Activated T-helper 1 cell treated with anti-CD3 and anti-CD28 coated beads, Interleukin-12 subunit alpha, Interleukin-12 subunit beta, Interleukin-2, Interleukin-4 antibody, amounts not matched to agents 30 ng/mL and 10 ng/mL and 1 ng/mL, durations not matched to agents 14 hours and 24 hours and 36 hours (primary cell): ENCODE results near the gene EPS8. TPM values are rescaled to one million over a fixed set of nuclear protein-coding genes. Genes with fewer than 3 reads are reported as not detected.

Source experiments
- DNase-seq: peaks from one replicate; pipeline ENCODE4 v3.0.0; 2021; ENCODE audit warnings: low spot score
- H3K27ac Mint-ChIP-seq: one replicate; pipeline ENCODE4 v1.8.0; 2021; ENCODE audit warnings: mild to moderate bottlenecking, mixed read lengths
- H3K27me3 Mint-ChIP-seq: one replicate; pipeline ENCODE4 v1.8.0; 2022; ENCODE audit warnings: mild to moderate bottlenecking, moderate library complexity, mixed read lengths; ENCODE audit not compliant: insufficient read depth
- H3K36me3 Mint-ChIP-seq: one replicate; pipeline ENCODE4 v1.8.0; 2021; ENCODE audit warnings: low read depth, mixed read lengths
- H3K4me1 Mint-ChIP-seq: one replicate; pipeline ENCODE4 v1.8.0; 2021; ENCODE audit warnings: low read depth, mixed read lengths
- H3K4me3 Mint-ChIP-seq: one replicate; pipeline ENCODE4 v1.8.0; 2021; ENCODE audit warnings: mild to moderate bottlenecking, moderate library complexity, mixed read lengths
- H3K9me3 Mint-ChIP-seq: one replicate; pipeline ENCODE4 v1.8.0; 2021; ENCODE audit warnings: mixed read lengths
- intact Hi-C: fragments of 100-400 bp; cut with micrococcal nuclease; formaldehyde crosslinking; loops from one replicate; pipeline ENCODE4 v1.15.1; 2024
- total RNA-seq: library from RNA; stranded (reverse); gene quantifications from 2 replicates; pipeline ENCODE4 v1.2.3, GENCODE V29; 2022

Gene EPS8
- total RNA-seq, 1 donor from 2014 or later = 1.9 TPM

DNA sequence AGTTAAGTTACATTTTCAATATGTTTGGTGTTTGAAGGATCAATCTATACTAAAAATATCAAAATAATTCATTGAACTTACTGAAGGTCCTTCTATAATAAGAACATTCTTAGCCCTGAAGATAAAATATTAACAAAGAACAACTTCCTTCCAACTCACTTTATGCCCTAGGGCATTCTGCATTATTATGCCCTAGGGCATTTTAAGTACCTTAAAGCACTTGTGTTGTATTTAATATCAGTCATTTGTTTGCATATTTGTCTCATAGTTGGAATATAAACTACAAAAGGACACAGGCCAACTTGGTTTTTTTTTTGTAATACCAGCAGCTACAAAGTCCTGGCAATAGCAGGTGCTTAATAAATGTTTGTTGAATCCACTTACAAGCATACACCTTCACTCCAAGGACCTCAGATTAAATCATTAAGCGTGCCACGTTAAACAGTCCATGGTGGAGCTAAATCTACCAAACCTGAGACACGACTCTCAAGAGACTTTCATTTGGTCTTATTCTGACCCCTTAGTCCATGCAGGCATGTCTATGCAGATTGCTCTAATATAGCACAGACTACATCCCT lies 50.7 kb downstream of the EPS8 start:
- H3K9me3 Mint-ChIP-seq = no peaks in the 10 kb centered on the region
- H3K4me3 Mint-ChIP-seq = no peak overlapping the region
- intact Hi-C loops = no loop called here
- H3K36me3 Mint-ChIP-seq = no peaks in the 10 kb centered on the region
- DNase-seq = no peak
- no peaks in the 10 kb centered on the region for H3K4me1 Mint-ChIP-seq
- peaks cover 5% of the 10 kb centered on the region for H3K27me3 Mint-ChIP-seq
- no peak overlapping the region for H3K27ac Mint-ChIP-seq

DNA sequence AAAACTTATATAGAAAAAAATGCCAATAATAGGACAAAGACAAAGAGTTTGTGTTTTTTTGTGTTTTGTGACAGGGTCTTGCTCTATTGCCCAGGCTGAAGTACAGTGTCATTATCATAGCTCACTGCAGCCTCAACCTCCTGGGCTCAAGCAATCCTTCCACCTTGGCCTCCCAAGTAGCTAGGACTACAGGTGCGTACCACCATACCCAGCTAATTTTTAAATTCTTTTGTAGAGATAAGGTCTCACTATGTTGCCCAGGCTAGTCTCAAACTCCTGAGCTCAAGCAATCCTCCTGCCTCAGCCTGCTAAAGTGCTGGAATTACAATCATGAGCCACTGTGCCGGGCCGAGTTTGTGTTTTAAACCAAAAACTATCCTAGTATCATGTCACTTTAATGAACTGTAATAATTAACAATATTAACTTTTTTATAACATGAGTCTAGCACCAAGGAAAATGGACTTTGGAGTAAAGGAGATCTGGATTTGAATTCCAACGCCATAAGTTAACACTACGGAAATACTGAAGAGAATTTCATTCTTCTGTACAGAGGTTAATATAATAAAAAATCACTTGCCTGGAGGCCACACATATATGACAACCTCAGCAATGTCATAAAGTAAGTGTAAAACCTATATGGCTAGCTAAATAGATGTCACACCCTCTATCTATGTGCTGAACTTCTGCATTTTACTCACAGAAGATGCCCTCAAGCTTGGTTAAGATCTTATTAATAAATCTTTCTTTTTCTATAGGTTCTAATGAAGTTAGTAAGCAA lies 53.2 kb downstream of the EPS8 start:
- DNase-seq = no peak
- H3K36me3 Mint-ChIP-seq = no peaks in the 10 kb centered on the region
- H3K27me3 Mint-ChIP-seq = peaks cover 7% of the 10 kb centered on the region
- no peak overlapping the region for H3K27ac Mint-ChIP-seq
- H3K4me1 Mint-ChIP-seq = no peaks in the 10 kb centered on the region
- intact Hi-C loops = no loop called here
- H3K4me3 Mint-ChIP-seq = no peak overlapping the region
- H3K9me3 Mint-ChIP-seq = no peaks in the 10 kb centered on the region

DNA sequence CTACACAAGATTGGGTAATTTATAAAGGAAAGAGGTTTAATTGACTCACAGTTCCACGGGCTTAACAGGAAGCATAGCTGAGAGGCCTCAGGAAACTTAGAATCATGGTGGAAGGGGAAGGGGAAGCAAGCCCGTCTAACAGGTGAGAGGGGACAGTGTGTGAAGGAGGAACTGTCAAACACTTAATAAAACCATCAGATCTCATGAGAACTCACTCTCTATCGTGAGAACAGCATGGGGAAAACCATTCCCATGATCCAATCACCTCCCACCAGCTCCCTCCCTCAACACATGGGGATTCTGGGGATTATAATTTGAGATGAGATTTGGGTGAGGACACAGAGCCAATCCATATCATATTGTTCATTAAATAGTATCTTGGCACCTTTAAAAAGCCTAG lies 56.1 kb downstream of the EPS8 start:
- H3K36me3 Mint-ChIP-seq = no peaks in the 10 kb centered on the region
- intact Hi-C loops = no loop called here
- no peak overlapping the region for H3K27ac Mint-ChIP-seq
- no peak for DNase-seq
- peaks cover 7% of the 10 kb centered on the region for H3K27me3 Mint-ChIP-seq
- H3K4me1 Mint-ChIP-seq = no peaks in the 10 kb centered on the region
- no peaks in the 10 kb centered on the region for H3K9me3 Mint-ChIP-seq
- no peak overlapping the region for H3K4me3 Mint-ChIP-seq

DNA sequence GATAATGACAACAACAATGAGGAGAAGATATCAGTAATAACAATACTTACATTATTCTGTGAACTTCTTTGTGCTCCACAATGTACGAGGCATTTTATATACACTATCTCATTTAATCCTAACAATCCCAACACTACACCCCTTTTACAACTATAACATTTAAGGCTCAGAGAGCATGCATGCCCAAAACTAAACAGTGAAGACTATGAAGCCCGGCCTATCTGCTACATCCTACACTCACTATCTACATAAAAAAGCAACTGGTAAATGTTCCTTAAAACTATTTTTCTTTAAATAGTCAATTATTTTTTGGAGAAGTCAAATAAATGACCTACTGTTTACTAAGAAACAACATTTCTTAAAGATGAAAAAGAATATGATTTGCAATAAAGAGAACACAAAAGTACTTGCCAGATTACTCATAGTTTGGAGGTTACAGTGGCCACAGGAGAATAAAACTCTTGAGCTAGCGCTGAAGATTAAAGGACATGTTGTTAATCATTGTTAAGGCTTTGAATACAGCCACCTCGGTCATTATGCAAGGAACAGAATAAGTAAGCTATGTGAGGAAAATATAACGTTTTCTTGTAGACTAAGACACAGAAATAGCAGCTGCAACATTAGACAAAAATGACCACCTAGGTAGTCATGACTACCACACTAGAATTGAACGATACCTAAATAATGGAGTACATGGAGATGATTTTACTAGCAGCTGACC lies 56.7 kb downstream of the EPS8 start:
- Mint-ChIP-seq H3K9me3 (no peaks in the 10 kb centered on the region), H3K27ac (no peak overlapping the region), H3K36me3 (no peaks in the 10 kb centered on the region), H3K4me3 (no peak overlapping the region), H3K27me3 (peaks cover 7% of the 10 kb centered on the region), H3K4me1 (no peaks in the 10 kb centered on the region)
- intact Hi-C loops = no loop called here
- no peak for DNase-seq

DNA sequence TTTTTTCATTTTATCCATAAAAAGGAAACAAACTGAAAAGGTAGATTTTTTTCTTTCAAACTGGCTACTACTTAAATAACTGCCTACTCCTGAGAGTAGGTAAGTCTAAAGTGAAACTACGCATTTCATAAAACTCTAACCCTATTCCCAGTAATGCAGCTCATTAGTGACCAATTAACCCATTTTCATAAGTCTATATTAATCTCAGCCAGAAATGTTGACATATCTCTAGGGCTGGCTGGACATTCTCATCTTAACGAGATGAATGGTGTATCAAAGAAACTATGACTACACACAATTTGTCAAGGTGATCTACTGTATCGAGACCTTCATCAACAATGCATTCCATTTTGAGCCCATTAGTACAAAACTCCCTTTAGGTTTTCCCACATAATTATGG lies 57.2 kb downstream of the EPS8 start:
- intact Hi-C loops = no loop called here
- no peaks in the 10 kb centered on the region for H3K4me1 Mint-ChIP-seq
- H3K27ac Mint-ChIP-seq = no peak overlapping the region
- DNase-seq = no peak
- H3K27me3 Mint-ChIP-seq = peaks cover 5% of the 10 kb centered on the region
- no peaks in the 10 kb centered on the region for H3K36me3 Mint-ChIP-seq
- no peak overlapping the region for H3K4me3 Mint-ChIP-seq
- no peaks in the 10 kb centered on the region for H3K9me3 Mint-ChIP-seq

DNA sequence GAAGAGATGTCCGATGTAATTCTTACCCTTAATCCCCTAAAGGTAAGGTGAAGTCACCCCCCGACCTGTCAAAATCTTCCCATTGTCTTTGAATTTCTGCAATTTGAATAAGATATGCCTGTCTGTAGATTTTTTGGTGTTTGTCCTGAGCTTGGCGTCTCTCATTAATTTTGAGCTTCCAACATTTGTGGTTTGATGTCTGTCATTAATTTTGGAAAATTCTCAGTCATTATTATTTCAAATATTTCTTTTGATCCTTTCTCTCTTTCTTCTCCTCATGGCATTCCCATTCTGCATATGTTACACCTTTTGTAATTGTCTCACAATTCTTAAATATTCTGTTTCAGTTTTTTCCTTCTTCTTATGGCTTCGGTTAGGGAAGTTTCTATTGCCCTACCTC lies 60.1 kb downstream of the EPS8 start:
- no peaks in the 10 kb centered on the region for H3K4me1 Mint-ChIP-seq
- no peaks in the 10 kb centered on the region for H3K9me3 Mint-ChIP-seq
- intact Hi-C loops = no loop called here
- DNase-seq = no peak
- H3K4me3 Mint-ChIP-seq = no peak overlapping the region
- H3K27me3 Mint-ChIP-seq = peaks cover 5% of the 10 kb centered on the region
- no peak overlapping the region for H3K27ac Mint-ChIP-seq
- no peaks in the 10 kb centered on the region for H3K36me3 Mint-ChIP-seq

DNA sequence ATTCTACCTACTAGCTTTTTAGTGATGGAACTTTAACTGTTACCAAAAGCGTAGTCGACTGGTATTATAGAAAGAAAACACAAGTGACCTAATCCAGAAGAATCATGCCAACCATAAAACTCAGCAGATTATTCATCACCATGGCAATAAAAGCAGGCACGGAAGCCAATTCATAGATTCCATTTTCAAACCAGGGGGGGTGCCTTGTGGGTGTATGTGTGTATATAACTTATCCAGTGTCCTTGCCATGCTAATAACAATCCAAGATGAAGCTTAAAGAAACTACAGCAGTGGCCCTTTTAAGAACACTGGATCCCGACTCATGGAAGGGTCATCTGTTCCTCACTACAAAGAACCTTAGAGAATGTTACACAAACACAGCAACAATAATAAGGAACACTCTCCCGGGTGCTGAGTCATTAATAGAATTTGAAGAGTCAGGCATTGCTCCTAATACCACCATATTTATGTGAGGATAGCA lies 61.0 kb downstream of the EPS8 start:
- intact Hi-C loops = no loop called here
- Mint-ChIP-seq H3K4me3 (no peak overlapping the region), H3K9me3 (no peaks in the 10 kb centered on the region), H3K36me3 (no peaks in the 10 kb centered on the region), H3K27me3 (peaks cover 2% of the 10 kb centered on the region), H3K4me1 (no peaks in the 10 kb centered on the region), H3K27ac (no peak overlapping the region)
- no peak for DNase-seq

DNA sequence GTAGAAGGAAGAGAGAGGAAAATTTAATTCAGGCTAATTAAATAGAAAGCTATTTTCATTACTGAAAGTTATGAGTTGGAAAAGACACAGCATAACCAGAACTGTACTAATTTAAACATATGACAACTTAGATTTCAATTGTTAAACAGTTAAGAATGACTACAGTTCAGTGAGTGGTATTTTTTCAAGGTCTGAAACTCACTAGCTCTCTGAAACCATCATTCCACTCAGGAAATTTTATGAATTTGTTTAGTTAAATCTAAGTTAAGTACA lies 62.4 kb downstream of the EPS8 start:
- no peak for DNase-seq
- no peak overlapping the region for H3K27ac Mint-ChIP-seq
- H3K4me1 Mint-ChIP-seq = no peaks in the 10 kb centered on the region
- peaks cover 8% of the 10 kb centered on the region for H3K27me3 Mint-ChIP-seq
- H3K9me3 Mint-ChIP-seq = no peaks in the 10 kb centered on the region
- no peaks in the 10 kb centered on the region for H3K36me3 Mint-ChIP-seq
- no peak overlapping the region for H3K4me3 Mint-ChIP-seq
- intact Hi-C loops = no loop called here

DNA sequence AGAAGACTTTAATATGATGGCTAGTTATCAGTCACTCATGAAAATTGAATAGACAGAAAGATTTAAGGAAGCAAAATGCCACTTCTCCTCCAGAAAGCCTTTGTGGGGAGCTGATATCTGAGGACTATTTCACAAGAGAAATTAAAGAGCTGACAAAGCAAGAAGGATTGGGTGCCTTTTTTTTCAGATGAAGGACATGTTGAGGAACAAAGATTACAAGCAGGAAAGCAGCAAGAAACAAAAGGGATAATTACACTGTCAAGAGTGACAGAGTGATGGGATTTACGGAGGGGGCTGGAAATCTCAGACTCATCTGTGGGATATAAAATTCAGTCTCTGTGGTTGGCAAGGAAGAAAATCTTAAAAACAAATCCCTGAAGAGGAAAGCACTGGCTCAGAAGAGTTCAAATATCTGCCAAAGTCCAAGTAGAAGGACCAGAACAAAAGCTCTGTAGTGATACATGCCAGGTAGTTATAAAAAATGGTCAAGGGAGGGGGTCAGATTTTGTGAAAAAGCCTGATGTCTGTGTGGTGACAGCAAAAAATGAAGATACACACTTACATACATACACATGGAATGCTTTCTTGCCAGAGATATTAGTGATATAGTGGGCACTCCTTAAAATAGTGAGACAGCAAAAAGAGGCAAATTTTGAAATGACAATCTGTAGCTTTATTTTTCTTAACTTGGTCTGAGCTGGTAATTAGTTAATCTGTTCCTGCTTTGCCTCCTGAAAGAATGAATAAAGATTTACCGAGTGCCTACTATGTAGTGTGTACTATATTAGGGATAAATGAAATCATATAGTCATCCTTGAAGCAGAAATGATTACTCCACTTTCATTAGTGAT lies 62.9 kb downstream of the EPS8 start:
- Mint-ChIP-seq H3K4me3 (no peak overlapping the region), H3K9me3 (no peaks in the 10 kb centered on the region), H3K4me1 (no peaks in the 10 kb centered on the region), H3K36me3 (no peaks in the 10 kb centered on the region), H3K27me3 (peaks cover 8% of the 10 kb centered on the region), H3K27ac (no peak overlapping the region)
- intact Hi-C loops = no loop called here
- no peak for DNase-seq

DNA sequence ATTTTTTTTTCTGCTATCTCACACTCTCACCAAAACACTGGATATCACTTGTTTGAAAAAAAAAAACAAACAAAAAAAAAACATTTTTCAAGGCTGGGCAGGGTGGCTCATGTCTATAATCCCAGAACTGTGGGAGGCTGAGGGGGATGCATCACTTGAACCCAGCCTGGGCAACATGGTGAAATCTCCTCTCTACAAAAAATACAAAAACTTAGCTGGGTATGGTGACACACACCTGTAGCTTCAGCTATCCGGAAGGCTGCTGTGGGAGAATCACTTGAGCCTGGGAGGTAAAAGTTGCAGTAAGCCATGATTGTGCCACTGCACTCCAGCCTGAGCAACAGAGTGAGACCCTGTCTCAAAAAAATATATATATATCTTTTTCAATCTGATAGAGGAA lies 66.2 kb downstream of the EPS8 start:
- Mint-ChIP-seq H3K27ac (no peak overlapping the region), H3K27me3 (peaks cover 19% of the 10 kb centered on the region), H3K9me3 (no peaks in the 10 kb centered on the region), H3K36me3 (no peaks in the 10 kb centered on the region), H3K4me1 (no peaks in the 10 kb centered on the region), H3K4me3 (no peak overlapping the region)
- DNase-seq = no peak
- intact Hi-C loops = no loop called here

DNA sequence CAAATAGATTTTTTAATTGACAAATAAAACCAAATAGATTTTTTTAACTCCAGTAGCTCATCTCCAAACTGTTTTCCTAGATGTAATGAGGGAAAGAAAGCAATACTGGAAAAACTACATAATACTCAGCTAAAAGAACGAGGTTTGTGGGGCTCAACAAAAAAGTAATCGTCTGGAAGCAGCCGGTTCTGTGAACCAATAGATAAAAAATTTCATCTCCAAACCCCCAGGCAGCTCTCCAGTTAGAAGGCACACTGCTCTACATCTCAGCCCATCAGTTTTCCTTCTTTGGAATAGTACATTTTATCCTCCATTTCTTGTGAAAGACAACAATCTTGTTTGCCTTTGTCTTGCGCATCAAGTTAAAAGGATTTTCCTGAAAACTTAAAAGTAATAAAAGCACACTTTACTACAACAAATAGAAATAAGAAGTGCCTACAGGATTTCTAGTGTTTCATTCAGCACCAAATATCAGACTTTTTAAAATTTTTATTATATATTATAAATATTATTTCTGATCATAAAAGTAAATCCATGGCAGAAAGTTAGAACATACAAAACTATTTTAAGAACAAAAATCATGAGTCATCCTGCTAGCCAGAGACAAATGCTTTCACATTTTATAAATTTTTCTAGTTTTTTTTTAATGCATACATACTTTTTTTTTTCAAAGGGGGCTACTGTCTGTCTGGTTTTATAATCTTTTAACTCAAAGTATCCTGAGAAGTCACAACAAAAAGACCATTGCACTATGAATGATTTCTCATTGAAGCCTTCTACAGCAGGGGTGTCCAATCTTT lies 67.7 kb downstream of the EPS8 start:
- peaks cover 22% of the 10 kb centered on the region for H3K27me3 Mint-ChIP-seq
- H3K36me3 Mint-ChIP-seq = no peaks in the 10 kb centered on the region
- intact Hi-C loops = no loop called here
- no peaks in the 10 kb centered on the region for H3K4me1 Mint-ChIP-seq
- H3K9me3 Mint-ChIP-seq = no peaks in the 10 kb centered on the region
- H3K4me3 Mint-ChIP-seq = no peak overlapping the region
- H3K27ac Mint-ChIP-seq = no peak overlapping the region
- no peak for DNase-seq

DNA sequence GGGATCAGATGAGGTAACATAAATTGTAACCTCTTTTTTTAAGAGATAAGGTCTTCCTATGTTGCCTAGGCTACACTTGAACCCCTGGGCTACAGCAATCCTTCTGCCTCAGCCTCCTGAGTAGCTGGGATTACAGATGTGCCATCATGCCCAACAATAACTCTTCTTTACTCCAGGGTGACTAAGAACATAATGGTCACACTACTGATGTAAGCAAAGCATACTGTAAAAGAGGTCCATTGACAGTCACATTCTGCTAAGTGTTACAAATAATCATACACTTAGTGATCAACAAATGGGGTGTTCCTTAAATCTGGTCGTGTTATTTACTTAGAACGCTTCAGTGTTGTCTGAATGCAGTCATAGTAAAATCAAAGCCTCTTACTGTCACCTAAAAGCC lies 68.9 kb downstream of the EPS8 start:
- Mint-ChIP-seq H3K36me3 (no peaks in the 10 kb centered on the region), H3K4me1 (no peaks in the 10 kb centered on the region), H3K4me3 (no peak overlapping the region), H3K27ac (no peak overlapping the region), H3K9me3 (no peaks in the 10 kb centered on the region), H3K27me3 (peaks cover 20% of the 10 kb centered on the region)
- intact Hi-C loops = no loop called here
- DNase-seq = no peak
